Measurements from ENCODE around the gene LRRFIP1. TPM values are rescaled to one million over a fixed set of nuclear protein-coding genes. Genes with fewer than 3 reads are reported as not detected.
A peak's percentile ranks its signal among the peaks of the same experiment; 100 is the strongest.
"Not testable (repeated sequence)": the region's sequence is repeated elsewhere in the genome, so short reads cannot be mapped to it uniquely, and the experiment has no call there.

The LRRFIP1 gene
- total RNA-seq, 1 experiment from 2014 or later, result 29.9 TPM

DNA sequence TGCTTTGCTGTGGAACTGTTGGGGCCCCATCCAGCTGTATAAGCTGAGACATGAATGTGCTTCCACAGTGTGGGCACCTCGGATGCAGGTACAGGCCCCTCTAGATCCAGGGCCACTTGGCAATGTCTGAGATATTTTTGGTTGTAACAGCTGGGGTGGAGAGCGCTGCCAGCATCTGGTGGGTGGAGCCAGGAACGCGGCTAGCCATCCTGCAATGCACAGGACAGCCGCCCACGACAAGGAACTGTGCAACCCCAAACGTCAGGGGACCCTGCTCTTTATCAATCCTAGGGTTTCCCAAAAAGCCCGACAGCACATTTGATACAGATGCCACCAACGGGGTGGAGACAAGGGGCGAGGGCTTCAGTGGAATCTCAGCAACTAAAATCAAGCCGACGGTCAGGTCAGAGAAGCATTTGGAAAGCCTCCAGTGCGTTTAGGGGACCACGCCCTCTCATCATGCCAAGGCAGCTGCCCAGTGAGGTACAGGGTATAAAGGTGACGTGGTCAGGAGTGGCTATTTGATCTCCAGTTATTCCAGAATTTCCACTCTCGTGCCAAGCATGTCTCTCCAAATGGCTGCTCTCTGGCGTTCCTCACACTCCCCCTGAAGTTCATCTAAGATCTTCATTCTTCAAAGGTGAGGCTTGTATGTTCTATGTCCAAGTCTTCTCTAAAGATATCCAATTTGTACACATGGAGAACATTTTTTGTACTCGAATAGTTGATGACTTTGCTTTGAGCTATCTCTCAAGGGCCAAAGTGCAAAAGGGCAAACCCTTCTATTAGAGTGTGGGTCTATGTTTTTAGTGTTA, 55.7 kb downstream of the LRRFIP1 start:
- DNase-seq (ENCODE audit: low read depth), result no peak

DNA sequence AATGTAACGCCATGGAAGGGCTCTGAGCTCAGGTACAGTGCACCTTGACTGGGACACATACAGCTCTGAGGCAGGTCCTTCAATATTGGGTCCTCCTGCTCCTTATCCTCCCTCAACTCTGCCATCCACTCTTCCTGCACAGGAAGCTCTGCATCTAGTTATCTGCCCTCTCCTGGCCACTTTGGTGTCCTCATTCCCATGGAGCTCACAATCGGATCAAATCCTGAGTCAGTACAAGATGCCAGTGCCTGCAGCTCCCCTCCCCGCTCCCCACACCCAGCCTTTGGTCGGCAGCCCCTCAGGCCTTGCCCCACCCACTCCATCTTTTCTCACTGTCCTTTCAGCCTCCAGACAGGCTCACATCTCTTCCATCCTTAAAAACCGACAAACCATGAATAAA, 58.0 kb downstream of the LRRFIP1 start:
- DNase-seq (ENCODE audit: low read depth), result peak; percentile 39

GRCh38 chr2:237686659-237687136, 59.3 kb downstream of the LRRFIP1 start:
- DNase-seq (ENCODE audit: low read depth), result no peak

- DNase-seq (ENCODE audit: low read depth), result no peak
Observed at GRCh38 chr2:237688081-237688480, 60.7 kb downstream of the LRRFIP1 start.

DNA sequence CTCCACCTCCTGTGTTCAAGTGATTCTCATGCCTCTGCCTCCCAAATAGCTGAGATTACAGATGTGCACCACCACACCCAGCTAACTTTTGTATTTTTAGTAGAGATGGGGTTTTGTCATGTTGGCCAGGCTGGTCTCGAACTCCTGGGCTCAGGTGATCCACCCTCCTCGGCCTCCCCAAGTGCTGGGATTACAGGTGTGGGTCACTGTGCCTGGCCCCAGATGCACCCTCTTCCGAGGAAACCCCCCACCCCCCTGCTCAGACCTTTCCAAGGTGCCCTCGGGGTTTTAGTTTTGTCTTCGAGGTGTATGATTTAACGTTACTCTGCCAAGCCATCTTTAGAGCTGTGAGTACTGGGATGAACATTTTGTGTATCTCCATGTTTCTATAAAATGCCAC, 61.2 kb downstream of the LRRFIP1 start:
- DNase-seq (ENCODE audit: low read depth), result not testable (repeated sequence)

GRCh38 chr2:237689336-237690131, 62.1 kb downstream of the LRRFIP1 start:
- DNase-seq (ENCODE audit: low read depth), result peak; percentile 56

DNA sequence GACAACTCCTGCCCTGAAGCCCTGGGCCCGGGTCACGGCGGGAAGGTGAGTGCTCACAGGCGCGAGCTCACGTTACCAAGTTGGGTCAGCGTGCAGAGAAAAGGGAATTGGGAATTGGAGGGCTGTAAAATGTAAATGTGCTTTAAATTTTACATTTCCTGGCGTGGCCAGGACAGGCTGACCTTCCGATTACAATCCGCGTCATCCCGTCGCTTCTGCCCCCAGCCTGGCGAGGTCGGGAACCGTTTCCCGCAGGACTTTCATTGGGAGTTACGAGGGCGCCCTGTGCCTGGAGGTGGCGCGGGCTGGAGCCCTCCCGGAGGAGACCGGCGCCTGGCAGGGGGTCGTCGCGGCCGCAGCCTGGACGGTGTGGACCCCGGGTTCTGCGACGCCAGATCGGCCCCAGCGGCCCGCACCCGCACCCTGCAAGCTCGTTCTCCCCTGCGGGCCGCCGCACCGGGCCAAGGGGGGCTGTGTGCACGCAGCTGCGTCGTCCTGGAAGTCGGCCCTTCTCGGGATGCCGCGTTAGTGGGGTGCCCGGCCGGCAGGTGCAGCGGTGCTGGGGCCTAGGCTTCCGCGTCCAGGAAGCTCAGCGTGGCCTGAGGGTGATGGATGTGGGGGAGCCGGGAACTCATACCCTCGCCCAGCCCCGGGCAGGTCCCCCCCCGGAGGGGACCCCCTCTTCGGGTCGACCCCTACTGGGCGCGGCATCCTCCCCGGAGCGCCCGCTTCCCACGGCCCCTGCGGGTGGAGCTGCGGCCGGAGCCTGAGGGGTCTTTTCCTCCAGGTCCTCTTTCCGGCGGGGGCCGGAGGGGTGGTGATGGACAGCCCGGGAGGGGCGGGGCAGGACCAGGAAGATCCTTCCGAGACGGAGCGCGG, 63.9 kb downstream of the LRRFIP1 start:
- no peak for DNase-seq (ENCODE audit: low read depth)

- DNase-seq (ENCODE audit: low read depth), result peak; percentile 77
Observed at GRCh38 chr2:237691908-237692600, 64.7 kb downstream of the LRRFIP1 start.

- peak; percentile 45 for DNase-seq (ENCODE audit: low read depth)
Observed at GRCh38 chr2:237692601-237693290, 65.4 kb downstream of the LRRFIP1 start.

GRCh38 chr2:237693291-237693994, 66.1 kb downstream of the LRRFIP1 start:
- DNase-seq (ENCODE audit: low read depth), result peak; percentile 76

- no peak for DNase-seq (ENCODE audit: low read depth)
Observed at GRCh38 chr2:237694415-237695194, 67.2 kb downstream of the LRRFIP1 start.

GRCh38 chr2:237695201-237695780, 67.9 kb downstream of the LRRFIP1 start:
- DNase-seq (ENCODE audit: low read depth), result peak; percentile 95

- no peak for DNase-seq (ENCODE audit: low read depth)
Observed at GRCh38 chr2:237696461-237696860, 69.1 kb downstream of the LRRFIP1 start.

DNA sequence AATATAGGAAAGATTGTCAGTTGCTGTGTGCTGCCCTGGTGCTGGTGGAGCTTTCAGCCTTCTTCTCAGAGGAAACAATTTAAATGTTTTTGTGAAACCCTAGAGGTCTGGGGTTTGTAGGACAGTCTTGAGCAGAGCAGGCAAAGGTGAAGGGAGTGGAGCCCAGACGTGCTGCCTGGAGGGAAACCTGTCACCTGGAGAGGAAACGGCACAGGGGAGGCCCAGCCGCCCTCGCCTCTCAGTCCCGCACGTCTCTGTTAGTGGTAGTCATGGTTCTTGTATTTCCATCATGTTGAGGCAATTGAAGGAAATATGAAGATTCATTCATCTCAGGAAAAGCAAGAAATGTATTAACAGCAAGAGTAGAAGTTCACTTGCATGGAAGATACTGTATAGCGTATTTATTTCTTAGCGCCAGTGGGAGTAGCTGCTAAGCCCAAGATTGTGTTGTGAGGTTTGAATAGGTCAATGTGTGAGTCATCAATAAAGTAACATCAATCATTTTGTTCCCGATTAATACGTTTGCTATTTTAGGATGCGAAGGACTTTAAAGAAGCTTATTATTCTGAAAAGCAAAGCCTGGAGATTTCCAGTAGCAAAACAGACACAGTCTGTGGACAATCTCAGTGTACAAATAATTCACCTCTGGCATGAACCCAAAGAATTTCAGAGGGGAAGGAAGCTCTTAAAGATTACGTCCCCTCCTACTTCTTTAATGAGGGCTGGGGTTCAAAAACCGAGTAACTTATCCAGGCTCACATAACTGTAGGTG, 70.4 kb downstream of the LRRFIP1 start:
- DNase-seq (ENCODE audit: low read depth), result no peak

- no peak for DNase-seq (ENCODE audit: low read depth)
Observed at GRCh38 chr2:237698358-237698694, 70.9 kb downstream of the LRRFIP1 start.

DNA sequence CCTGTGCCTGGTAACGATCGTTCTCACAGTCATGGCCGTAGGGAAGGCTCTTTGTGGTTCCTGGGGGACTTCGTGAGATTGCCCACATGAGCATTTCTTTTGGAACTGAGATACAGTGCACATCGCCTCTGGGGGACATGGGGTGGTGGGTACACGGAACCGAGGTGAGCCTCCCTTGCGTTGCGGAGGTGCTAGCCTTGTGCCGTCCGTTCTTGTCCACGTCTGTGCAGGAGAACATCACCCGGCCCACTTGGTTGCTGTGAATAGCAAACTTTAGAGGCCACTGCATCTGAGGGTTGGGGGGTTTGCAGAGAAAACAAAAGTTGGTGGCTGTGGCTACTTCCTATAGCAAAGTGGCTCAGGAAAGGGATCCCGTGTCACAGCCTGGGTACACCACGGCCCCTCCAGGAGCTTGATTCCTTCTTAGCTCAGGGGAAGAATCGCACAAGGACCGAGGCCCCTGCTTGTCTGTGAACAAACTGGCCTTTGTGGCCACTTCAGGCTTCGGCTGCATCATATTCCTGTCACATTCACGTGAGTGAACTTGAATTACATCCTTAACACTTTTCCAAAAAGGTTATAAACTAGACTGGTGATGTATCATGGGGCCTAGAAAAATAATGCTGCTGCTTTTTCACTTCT, 72.6 kb downstream of the LRRFIP1 start:
- DNase-seq (ENCODE audit: low read depth), result no peak

- peak; percentile 65 for DNase-seq (ENCODE audit: low read depth)
Observed at GRCh38 chr2:237700512-237701032, 73.2 kb downstream of the LRRFIP1 start.
